K562 (cell line): ENCODE measurements around the gene AJM1. TPM values are rescaled to one million over a fixed set of nuclear protein-coding genes. Genes with fewer than 3 reads are reported as not detected.

Experiments used
- CSDE1 ChIP-seq, 2 experiments: fragments of 450-650 bp; IDR thresholded peaks; 2 replicates each; pipeline ENCODE4 v1.6.1; 2016; ENCODE audit warnings: mild to moderate bottlenecking in 1 of 2
- ESRRA ChIP-seq: fragments of 450-650 bp; IDR thresholded peaks from 2 replicates; pipeline ENCODE4 v1.6.1; 2014; ENCODE audit warnings: low read depth, mild to moderate bottlenecking, moderate library complexity, borderline replicate concordance
- FOXJ3 ChIP-seq: sonication (generic); formaldehyde crosslinking; IDR thresholded peaks from 2 replicates; pipeline ENCODE4 v1.4.0; 2020; ENCODE audit warnings: mild to moderate bottlenecking, missing genetic modification reagents
- KAT7 ChIP-seq: sonication (generic); formaldehyde crosslinking; IDR thresholded peaks from 2 replicates; pipeline ENCODE4 v1.8.0; 2022; ENCODE audit warnings: missing genetic modification reagents, mild to moderate bottlenecking, borderline replicate concordance
- PHF20 ChIP-seq: fragments of 450-650 bp; IDR thresholded peaks from 2 replicates; pipeline ENCODE4 v1.6.1; 2018; ENCODE audit not compliant: partially characterized antibody
- POLR2G ChIP-seq: fragments of 200-400 bp; formaldehyde crosslinking; IDR thresholded peaks from 2 replicates; pipeline ENCODE4 v1.6.1; 2017; ENCODE audit warnings: low read depth, mild to moderate bottlenecking, antibody characterized with exemption, low read length, moderate library complexity
- REST ChIP-seq, 2 experiments: fragments of 450-650 bp; formaldehyde crosslinking in 1 of 2; IDR thresholded peaks; 2 replicates each; pipeline versions ENCODE4 v1.4.0 to v1.6.1; 2014 to 2020; ENCODE audit warnings: mild to moderate bottlenecking in 2 of 2, borderline replicate concordance in 1 of 2, low read depth in 1 of 2
- RHOXF2B ChIP-seq: fragments of 250-450 bp; sonication (Bioruptor Pico); conservative IDR thresholded peaks from 2 replicates; pipeline ENCODE4 v1.5.1; 2021
- STAG1 ChIP-seq: sonication (generic); formaldehyde crosslinking; IDR thresholded peaks from 2 replicates; pipeline ENCODE4 v1.5.0; 2020; ENCODE audit warnings: missing genetic modification reagents, borderline replicate concordance
- TSC22D4 ChIP-seq: fragments of 450-650 bp; IDR thresholded peaks from 2 replicates; pipeline ENCODE4 v1.6.1; 2016; ENCODE audit warnings: missing genetic modification characterization, missing biosample characterization, control low read depth
- ZFP36 ChIP-seq: fragments of 150-350 bp; IDR thresholded peaks from 2 replicates; pipeline ENCODE4 v1.6.1; 2018; ENCODE audit warnings: low read length, low read depth; ENCODE audit not compliant: partially characterized antibody
- ZNF124 ChIP-seq: sonication (generic); formaldehyde crosslinking; IDR thresholded peaks from 2 replicates; pipeline ENCODE4 v1.8.1; 2022; ENCODE audit warnings: missing genetic modification reagents
- ZNF146 ChIP-seq: IDR thresholded peaks from one replicate; pipeline ENCODE4 v1.6.1; 2018; ENCODE audit warnings: missing compliant biosample characterization; ENCODE audit not compliant: unreplicated experiment
- ZNF224 ChIP-seq: sonication (generic); formaldehyde crosslinking; IDR thresholded peaks from 2 replicates; pipeline ENCODE4 v1.8.0; 2022; ENCODE audit warnings: mild to moderate bottlenecking, missing genetic modification reagents
- polyA plus RNA-seq, 8 experiments: library from polyadenylated mRNA; depleted of rRNA in 4 of 8; stranded (reverse) in 5 of 8; unstranded in 3 of 8; fragments of >200 nt; fragmentation: Nextera tagmentation in 2 of 8; fragmentation: Illumina TruSeq in 1 of 8; extraction: Ambion mirVana in 2 of 8; extraction: Trizol in 1 of 8; gene quantifications; 2 replicates each; pipeline versions ENCODE4 v1.2.1 to v1.2.3, GENCODE V29; 2011 to 2014; ENCODE audit warnings: inconsistent platforms in 1 of 8, missing spikeins in 1 of 8
- total RNA-seq, 7 experiments: library from RNA; depleted of rRNA in 6 of 7; stranded (reverse); fragments of >200 nt in 6 of 7; fragmentation: Illumina TruSeq in 2 of 7; extraction: Trizol in 2 of 7; gene quantifications; 2 replicates each; pipeline versions ENCODE4 v1.2.1 to v1.2.3, GENCODE V29; 2011 to 2021; ENCODE audit warnings: low replicate concordance in 1 of 7

Gene AJM1
- total and polyA plus RNA-seq, 9 of the 15 experiments (the other 6 are each of a cell fraction or from before 2014, with no cell fraction given) = 0.01 to 3.7 (median 0.65) TPM; not detected in 1

DNA sequence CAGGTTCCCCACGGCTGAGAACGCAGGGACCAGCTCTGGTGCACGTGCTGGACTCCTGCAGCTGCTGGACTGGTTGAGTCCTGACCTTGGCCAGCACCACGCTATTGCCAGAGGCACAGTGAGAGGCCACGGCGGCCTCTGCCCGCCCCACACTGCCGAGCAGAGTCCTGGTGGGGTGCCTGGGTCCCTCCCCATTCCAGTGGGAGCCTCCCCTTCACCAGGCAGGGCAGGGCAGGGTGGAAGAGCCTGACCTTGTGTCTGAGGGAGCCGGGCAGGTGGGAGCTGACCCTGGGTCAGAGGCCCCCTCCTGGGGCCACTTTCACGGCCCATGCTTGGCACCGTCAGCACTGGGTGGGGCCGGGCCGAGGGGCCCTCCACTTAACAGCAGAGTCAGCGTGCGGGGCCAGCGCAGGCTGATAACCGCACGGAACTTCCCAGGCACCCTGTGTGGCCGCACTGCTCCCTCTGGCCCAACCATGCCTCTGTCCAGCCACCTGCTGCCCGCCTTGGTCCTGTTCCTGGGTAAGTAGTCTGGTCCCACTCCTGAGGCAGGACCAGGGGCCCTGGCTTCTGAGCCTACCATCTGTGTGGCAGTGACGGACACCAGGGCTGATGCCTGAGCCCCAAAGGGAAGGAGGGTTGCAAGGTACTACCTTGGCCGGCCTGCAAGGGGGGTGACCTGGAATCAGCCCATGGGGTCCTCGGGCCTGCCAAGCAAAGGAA is 9.8 kb downstream of the AJM1 start, which contains the start of gene MAMDC4 (continued):
- no peak for TF ChIP-seq ZFP36
- no peak for TF ChIP-seq ESRRA
- TF ChIP-seq ZNF124 = no peak
- TF ChIP-seq REST (IDR thresholded peaks at IDR 0.05; ENCODE audit: borderline replicate concordance) = no peak
- TF ChIP-seq REST (CRISPR knock-in tag; IDR thresholded peaks at IDR 0.05; ENCODE audit: low read depth) = no peak
- TF ChIP-seq ZNF146 (CRISPR knock-in tag) = no peak
- TF ChIP-seq KAT7 = no peak
- TF ChIP-seq TSC22D4 (tag) = no peak
- no peak for TF ChIP-seq PHF20
- TF ChIP-seq ZNF224 = no peak
- no peak for TF ChIP-seq RHOXF2B (CRISPR knock-in tag)
- TF ChIP-seq FOXJ3 (CRISPR knock-in tag) = no peak
- no peak for TF ChIP-seq CSDE1 (IDR thresholded peaks at IDR 0.05)
- TF ChIP-seq STAG1 (CRISPR knock-in tag) = no peak
- TF ChIP-seq POLR2G = peak; percentile 77
- TF ChIP-seq, all 486 proteins: peak for 3
